ENCODE data around the gene OSBPL5. TPM values are rescaled to one million over a fixed set of nuclear protein-coding genes. Genes with fewer than 3 reads are reported as not detected.

The OSBPL5 gene
- total and polyA plus RNA-seq, 11 donors: 10.1 to 27.7 (median 16.4) TPM

DNA sequence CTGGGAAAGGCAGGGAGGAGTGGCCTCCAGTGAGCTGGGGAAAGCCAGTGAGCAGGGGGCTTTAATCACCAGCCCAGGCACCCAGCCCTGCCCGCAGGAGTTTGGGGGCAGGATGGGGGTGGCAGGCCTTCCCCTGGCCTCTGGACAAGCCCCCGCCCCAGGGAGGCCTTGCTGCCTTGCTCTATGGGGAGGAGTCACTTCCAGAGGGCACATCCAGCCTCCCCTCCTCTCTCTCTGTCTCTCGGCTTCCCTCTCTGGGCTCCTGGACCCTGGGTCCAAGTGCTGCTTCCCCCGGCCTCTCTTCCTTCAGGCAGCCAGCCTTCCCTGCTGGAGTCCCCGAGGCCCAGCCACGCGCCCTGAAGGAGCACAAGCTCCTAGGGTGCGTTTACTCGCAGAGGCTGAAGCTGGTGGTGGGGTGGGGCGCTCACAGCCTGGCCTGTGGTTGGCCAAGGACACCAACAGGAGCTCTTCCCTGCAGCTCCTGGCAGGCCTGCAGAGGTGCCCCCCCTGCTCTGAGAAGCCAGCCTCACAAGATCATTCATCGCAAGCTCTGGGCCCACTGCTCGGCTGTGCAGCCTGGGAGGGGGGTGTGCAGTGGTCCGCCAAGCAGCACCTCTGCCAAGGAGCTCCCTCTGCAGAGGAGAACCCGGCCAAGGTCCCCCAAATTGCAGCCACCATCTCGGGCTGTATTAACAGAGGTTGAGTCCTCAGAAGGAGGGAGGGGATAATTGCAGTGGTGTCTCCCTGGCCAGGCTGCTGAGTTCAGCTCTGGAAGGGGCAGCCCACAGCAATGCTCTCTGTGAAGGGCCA is 25.4 kb downstream of the OSBPL5 start:
- H3K27me3 ChIP-seq: no peaks in the 10 kb centered on the region
- WGBS, 4 donors: 79 to 84% (median 83%) methylated on average over 10 to 15 of the region's 15 CpGs
- intact Hi-C loops (cut with DNase I): no loop called here
- H3K36me3 ChIP-seq: no peaks in the 10 kb centered on the region
- no peak overlapping the region for H3K4me3 ChIP-seq
- TF ChIP-seq, protein P1, sequence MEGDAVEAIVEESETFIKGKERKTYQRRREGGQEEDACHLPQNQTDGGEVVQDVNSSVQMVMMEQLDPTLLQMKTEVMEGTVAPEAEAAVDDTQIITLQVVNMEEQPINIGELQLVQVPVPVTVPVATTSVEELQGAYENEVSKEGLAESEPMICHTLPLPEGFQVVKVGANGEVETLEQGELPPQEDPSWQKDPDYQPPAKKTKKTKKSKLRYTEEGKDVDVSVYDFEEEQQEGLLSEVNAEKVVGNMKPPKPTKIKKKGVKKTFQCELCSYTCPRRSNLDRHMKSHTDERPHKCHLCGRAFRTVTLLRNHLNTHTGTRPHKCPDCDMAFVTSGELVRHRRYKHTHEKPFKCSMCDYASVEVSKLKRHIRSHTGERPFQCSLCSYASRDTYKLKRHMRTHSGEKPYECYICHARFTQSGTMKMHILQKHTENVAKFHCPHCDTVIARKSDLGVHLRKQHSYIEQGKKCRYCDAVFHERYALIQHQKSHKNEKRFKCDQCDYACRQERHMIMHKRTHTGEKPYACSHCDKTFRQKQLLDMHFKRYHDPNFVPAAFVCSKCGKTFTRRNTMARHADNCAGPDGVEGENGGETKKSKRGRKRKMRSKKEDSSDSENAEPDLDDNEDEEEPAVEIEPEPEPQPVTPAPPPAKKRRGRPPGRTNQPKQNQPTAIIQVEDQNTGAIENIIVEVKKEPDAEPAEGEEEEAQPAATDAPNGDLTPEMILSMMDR (IDR thresholded peaks at IDR 0.05): no peak
- no peak for TF ChIP-seq POLR2A (IDR thresholded peaks at IDR 0.05)
- peaks cover 0 to 45% (median 28%) of the 10 kb centered on the region in 12 donors for H3K4me1 ChIP-seq
- no peak for ATAC-seq
- H3K27ac ChIP-seq: no peak overlapping the region
- peak in 3 of 5 donors; percentile 7 to 46 (median 22) for DNase-seq
- H3K9me3 ChIP-seq: no peaks in the 10 kb centered on the region

DNA sequence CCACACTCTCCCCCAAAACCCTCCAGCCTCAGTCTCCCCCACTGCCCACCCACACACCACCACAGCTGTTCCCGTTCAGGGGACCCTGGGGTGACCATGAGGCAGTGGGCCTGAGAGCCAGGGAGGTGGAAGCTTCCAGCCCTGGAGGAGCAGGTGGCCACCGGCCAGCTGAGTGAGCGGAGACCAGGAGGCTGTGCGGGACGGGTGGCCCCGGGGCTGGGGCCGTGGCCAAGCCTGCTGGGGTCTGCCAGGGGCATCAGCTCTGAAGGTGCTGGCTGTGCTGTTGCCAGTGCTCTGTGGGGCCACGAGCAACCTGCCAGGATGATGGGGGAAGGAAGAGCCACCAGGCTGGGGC is 26.0 kb downstream of the OSBPL5 start:
- H3K36me3 ChIP-seq: no peaks in the 10 kb centered on the region
- no peak for ATAC-seq
- no peaks in the 10 kb centered on the region for H3K27me3 ChIP-seq
- DNase-seq: peak in 2 of 5 donors; percentile 18 to 25
- intact Hi-C loops (cut with DNase I): no loop called here
- no peaks in the 10 kb centered on the region for H3K9me3 ChIP-seq
- H3K4me3 ChIP-seq: no peak overlapping the region
- no peak for TF ChIP-seq POLR2A (IDR thresholded peaks at IDR 0.05)
- TF ChIP-seq, protein P1 (IDR thresholded peaks at IDR 0.05): no peak
- WGBS, 4 donors: 65 to 87% (median 75%) methylated on average over 5 to 8 of the region's 8 CpGs
- H3K27ac ChIP-seq: no peak overlapping the region
- peaks cover 0 to 51% (median 28%) of the 10 kb centered on the region in 12 donors for H3K4me1 ChIP-seq

DNA sequence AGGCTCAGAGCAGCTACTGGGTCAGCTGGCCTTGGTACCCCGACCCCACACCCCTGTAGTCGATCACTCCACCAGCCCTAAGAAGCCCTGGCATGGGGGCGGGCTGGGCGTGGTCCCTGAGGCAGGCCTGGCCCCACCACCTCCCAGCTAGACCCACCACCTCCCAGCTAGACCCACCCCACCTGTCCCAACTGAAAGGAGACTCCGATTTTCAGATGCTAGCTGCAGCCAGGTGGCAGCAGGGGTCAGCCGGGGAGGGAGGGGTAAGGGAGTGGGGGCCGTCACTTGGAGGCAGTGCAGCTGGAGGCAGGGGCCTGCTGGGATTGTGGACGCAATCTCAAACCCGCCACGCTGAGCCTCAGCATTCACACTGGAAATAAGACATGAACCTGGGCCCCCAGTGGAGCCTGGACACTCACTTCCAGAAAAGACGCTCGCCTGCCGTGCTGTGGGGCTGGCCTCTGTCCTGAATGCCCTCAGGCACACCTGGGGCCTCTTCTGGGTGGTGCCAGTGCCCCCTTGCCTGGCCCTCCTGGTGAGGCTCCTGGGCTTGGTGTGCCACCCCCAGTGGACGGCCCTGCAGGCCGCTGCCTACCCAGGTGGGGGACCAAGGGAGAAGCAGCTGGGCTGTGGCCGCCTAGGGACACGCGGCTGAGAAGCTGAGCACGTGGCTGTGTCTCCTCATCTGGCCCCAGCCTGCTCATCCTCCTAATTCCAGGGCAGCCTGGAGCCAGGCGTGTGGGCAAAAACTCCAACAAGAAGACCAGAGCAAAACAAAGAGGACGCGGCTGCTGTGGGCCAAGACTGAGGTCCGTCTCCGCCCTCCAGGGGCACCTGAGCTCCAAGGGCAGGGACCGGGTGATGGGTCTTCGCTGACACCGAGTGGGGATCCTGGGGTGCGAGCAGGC is 26.7 kb downstream of the OSBPL5 start:
- no peaks in the 10 kb centered on the region for H3K36me3 ChIP-seq
- WGBS, 4 donors: 73 to 88% (median 82%) methylated on average over 17 to 28 of the region's 28 CpGs
- peaks cover 0 to 57% (median 28%) of the 10 kb centered on the region in 12 donors for H3K4me1 ChIP-seq
- DNase-seq (peak in 3 of 5 donors; percentile 27 to 60 (median 30)), ATAC-seq (no peak)
- H3K4me3 ChIP-seq: no peak overlapping the region
- peak overlapping the region in 2 of 12 donors; percentile 5 to 18 for H3K27ac ChIP-seq
- no peaks in the 10 kb centered on the region for H3K27me3 ChIP-seq
- TF ChIP-seq, protein P1 (IDR thresholded peaks at IDR 0.05): peak in 1 of 12 donors; percentile 11
- no peak for TF ChIP-seq POLR2A (IDR thresholded peaks at IDR 0.05)
- no peaks in the 10 kb centered on the region for H3K9me3 ChIP-seq
- intact Hi-C loops (cut with DNase I): no loop called here

Data from heart left ventricle (tissue), 16 donors.